GM19463 (cell line): ENCODE data around the gene NBDY.
"Not testable (repeated sequence)": the region's sequence is repeated elsewhere in the genome, so short reads cannot be mapped to it uniquely, and the experiment has no call there.

ENCODE experiments used
- ATAC-seq: cut with Tn5 transposase; IDR thresholded peaks from one replicate; pipeline ENCODE4 v1.9.1; 2021; ENCODE audit warnings: mild to moderate bottlenecking, moderate library complexity; ENCODE audit not compliant: unreplicated experiment

NBDY gene

DNA sequence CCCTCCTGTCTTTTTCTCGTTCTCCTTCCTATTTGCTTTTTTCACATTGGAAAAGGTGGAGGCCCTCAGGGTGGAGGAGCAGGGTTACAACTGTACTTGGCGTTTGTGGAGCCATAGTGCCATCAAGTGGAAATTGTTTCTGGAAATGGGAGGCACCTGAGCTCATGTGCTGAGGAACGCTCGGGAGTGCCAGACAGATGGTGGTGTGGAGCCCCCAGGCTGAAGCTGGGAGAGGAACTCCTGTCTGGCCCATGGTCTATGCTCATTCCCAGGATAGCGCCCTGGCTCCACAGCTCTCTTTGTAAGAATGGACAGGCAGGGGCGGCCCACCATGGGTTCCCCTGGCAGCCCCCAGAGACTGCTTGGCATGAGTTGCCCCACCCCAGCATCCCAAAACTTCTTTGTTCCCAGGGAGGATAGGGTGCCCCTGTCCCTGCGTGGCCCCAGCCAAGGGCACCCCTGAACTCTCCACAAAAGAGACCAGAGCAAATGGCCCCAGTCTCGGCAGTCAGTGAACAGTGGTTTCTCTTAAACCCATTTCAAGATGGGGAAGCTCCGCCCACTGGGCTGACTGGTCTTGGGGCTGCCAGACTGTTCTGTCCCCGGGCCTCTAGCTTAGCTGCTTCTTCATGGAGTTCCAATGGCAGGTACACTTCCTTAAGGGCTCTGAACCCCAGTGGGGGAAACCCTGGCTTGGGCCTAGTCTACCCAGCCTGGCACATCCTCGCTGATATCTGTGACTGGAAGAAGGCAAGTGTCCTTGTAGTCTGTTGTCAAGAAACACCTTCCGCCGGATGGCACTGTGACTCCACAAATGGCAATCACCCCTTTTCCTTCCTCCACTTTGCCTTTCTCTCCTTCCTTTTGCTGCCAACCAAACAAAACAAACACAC is 70.1 kb downstream of the NBDY start:
- no peak for ATAC-seq

DNA sequence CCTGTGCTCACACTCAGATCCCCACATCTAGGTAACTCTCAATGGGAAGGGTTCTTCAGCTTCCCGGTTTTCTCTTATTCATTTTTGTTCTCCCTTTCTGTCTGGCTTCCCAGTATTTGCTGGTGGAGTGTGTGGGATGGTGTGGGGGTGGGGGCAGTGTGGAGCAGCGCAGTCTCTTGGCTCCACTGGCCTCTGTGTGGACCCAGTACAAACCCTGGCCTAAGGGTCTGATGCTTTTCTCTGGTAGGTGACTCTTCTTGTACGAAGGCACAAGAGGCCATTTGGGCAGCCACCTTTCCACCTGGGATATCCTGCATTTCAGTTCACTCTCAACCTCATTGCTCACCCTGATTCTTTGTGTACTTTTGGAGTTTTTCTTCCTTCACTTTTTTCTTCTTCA is 71.3 kb downstream of the NBDY start:
- ATAC-seq, result no peak

DNA sequence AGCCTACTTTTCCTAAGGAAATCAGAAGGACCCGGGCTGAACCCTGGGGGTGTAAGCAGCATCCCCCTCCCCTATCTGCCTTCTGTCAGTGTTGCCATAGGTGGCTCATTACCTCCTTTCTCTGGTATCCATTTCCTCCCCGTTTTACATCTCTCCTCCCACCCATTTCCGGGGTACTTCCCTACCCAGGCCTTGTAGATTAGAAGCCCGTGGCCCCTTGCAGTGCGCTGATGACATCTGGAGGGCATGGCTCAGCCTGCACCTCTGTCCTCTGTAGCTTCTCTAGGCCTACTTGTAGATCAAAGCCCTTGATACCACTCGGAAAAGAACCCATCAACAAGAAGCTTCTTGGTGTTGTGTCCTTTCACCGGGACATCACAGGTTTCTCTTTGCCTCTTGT is 71.8 kb downstream of the NBDY start:
- peak; percentile 76 for ATAC-seq

GRCh38 chrX:56802428-56802827 is 73.4 kb downstream of the NBDY start:
- no peak for ATAC-seq

- ATAC-seq, result peak; percentile 44
Measured at GRCh38 chrX:56802921-56803849, 74.1 kb downstream of the NBDY start.

- ATAC-seq, result no peak
Measured at GRCh38 chrX:56803850-56804681, 75.0 kb downstream of the NBDY start.

DNA sequence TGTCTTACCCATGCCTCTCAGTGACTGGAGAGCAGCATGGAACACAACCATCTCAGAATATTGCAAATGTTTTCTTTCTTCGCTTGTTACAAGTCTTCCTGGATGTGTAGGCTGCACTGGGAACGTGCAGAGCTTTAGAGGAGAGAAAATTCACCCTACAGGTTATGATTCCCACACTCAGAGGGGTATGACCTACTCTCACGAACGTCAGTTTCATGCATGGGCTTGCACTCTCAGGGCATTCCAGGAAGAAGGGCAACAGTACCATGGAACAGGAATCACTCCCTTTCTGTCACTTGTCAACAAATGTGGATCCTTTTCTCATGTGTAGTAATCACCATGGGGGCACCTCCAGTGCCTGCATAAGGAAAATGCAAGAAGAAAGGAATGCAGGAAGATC is 75.8 kb downstream of the NBDY start:
- ATAC-seq, result no peak

GRCh38 chrX:56805399-56805798 is 76.4 kb downstream of the NBDY start:
- no peak for ATAC-seq

DNA sequence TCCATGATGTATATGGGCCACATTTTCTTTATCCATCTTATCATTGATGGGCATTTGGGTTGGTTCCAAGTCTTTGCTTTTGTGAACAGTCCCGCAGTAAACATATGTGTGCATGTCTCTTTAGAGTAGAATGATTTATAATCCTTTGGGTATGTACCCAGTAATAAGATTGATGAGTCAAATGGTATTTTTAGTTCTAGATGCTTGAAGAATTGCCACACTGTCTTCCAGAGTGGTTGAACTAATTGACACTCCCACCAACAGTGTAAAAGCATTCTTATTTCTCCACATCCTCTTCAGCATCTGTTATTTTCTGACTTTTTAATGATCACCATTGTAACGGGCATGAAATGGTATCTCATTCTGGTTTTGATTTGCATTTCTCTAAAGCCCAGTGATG is 77.1 kb downstream of the NBDY start:
- not testable (repeated sequence) for ATAC-seq

DNA sequence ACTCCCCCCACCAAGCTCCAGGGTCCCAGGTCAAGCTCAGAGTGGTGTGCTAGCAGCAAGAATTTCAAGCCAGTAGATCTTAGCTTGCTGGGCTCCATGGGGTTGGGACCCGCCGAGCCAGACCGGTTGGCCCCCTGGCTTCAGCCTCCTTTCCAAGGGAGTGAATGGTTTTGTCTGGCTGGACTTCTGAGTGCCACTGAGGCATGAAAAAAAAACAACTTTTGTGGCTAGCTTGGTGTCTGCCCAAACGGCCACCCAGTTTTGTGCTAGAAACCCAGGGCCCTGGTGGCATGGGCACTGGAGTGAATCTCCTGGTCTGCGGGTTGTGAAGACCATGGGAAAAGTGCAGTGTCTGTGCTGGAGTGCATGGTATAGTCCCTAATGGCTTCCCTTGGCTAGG is 82.6 kb downstream of the NBDY start:
- no peak for ATAC-seq

DNA sequence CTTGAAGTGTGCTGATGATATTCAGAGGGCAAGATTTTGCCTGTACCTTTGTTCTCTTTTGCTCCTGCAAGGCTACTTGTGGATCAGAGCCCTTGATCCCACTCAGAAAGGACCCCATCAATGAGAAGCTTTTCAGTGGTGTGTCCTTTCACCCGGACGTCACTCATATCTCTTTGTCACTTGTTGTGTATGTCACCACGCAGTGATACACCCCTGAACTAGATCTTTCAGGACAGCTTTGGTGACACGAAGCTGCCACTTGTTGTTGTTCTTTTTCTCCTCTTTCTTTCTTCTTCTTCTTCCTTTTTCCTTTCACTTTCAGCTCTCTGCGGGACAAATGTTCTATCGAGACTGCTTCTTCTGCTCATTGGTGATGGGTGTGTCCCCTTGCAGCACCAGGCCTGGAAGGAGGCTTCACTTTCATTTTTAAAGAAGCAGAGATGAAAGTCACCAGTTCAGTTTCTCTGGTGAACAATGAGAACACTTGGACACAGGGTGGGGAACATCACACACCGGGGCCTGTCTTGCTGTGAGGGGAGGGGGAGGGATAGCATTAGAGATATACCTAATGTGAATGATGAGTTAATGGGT is 83.6 kb downstream of the NBDY start:
- peak; percentile 84 for ATAC-seq

- ATAC-seq, result peak; percentile 50
Measured at GRCh38 chrX:56813318-56813837, 84.3 kb downstream of the NBDY start.

DNA sequence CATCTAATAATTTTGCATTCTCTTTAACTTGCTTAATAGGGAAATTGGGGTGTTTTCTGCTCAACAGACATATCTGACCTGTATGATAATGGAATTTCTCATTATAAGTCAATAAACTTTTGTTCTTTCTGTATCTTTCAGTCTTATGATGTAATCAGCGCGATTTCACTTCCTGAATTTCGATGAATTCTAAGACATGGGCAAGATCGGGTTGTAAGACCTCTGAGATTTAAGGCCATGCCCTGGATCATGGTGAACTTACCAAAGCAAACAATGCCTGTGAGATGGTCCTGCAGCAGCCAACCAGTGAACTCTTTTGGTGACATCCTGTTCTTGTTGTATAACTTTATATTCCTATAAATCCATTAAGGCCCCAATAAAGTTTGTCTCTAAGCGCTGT is 88.1 kb downstream of the NBDY start:
- ATAC-seq, result no peak

DNA sequence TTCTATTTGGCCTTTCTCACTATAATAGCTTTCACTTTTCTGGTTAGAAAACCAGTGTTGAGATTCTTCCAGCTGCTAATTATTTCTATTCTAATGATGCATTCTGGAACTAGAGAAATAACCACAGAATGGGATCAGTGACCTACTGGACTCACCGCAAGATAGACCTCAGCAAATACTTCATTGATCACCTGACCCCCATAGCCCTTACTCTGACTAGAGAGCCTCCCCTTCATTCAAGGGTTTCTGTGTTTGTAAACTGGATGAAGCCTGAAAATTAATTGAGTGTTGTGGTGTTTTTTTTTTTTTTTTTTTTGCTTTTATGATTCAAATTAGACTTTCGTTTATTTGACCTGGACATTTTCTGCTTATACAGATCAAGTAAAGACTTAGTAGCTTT is 97.0 kb downstream of the NBDY start:
- no peak for ATAC-seq

DNA sequence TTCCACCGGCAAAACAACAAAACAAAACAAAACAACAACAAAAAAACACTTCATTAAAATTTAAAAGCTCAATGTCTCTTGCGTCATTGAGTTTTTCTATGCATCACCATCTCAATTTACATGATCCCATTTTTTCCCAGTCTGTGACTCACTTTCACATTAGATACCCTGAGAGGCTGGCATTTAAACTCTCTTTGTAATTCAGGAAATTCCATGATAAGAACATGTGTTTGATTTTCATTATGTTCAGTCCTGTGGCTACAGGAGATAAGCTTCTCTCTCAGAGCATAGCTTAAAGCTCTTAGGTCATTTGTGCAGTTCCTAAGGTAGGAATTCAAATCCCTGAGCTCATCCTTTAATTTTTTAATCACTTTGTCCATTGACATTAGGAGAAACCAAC is 104.6 kb downstream of the NBDY start:
- ATAC-seq, result no peak

DNA sequence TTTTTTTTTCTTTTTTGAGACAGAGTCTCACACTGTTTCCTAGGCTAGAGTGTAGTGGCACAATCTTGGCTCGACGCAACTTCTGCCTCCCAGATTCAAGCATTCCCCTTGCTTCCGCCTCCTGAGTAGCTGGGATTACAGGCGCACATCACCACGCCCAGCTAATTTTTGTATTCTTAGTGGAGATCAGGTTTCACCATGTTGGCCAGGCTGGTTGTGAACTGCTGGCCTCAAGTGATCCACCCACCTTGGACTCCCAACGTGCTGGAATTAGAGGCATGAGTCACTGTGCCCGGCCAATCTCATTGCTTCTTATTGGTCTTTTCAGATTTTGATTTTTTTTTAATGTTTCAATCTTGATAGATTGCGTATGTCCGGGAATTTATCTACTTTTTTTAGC is 124.4 kb downstream of the NBDY start:
- ATAC-seq, result no peak

DNA sequence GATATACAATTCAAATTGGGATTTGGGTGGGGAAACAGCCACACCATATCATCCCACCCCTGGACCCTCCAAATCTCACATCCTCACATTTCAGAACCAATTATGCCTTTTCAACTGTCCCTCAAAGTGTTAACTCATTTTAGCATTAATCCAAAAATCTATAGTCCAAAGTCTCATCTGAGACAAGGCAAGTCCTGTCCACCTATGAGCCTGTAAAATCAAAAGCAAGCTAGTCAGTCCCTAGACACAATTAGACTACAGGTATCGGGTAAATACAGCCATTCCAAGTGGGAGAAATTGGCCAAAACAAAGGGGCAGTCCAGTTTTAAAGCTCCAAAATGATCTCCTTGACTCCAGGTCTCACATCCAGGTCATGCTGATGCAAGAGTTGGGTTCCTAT is 128.0 kb downstream of the NBDY start:
- no peak for ATAC-seq

DNA sequence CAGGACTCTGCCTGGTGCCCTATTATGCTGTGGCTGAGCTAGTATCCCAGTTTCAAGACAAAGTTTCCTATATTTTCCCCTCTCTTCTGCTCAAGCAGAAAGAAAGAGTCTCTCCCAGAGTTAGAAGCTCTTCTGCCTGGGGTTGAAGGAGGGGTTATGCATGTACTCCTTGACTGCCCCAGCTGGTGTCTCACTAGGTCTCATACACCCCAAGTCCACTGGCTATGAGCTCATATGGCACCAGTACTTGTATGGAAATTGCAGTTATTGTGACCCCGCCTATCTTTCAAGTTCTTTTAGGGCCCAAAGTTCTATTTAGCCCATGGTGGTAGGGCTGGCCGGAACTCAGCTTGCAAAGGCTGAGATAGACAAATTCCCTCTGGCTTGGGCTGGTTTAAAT is 131.8 kb downstream of the NBDY start:
- ATAC-seq, result no peak
